Astrocyte (in vitro differentiated cells and primary cell): ENCODE data around the gene ATP2B2. TPM values are rescaled to one million over a fixed set of nuclear protein-coding genes. Genes with fewer than 3 reads are reported as not detected.

Source experiments
- DNase-seq: peaks from one replicate; pipeline ENCODE4 v3.0.0-alpha.2; 2010; ENCODE audit warnings: low read depth
- FAIRE-seq: peaks from 2 replicates; lab custom pipeline; 2011; peaks lifted over from hg19 to GRCh38; lab: Jason Lieb, UNC
- H2AFZ ChIP-seq: 2 replicates; pipeline ENCODE4 v1.6.0; 2012; ENCODE audit warnings: low read depth, low read length, inconsistent platforms
- H3K27ac ChIP-seq: 2 replicates; pipeline ENCODE4 v1.5.1; 2011; ENCODE audit warnings: low read depth, low read length, inconsistent platforms
- H3K27me3 ChIP-seq: 2 replicates; pipeline ENCODE4 v1.6.0; 2011; ENCODE audit warnings: low read length, inconsistent platforms; ENCODE audit not compliant: insufficient read depth
- H3K36me3 ChIP-seq: 2 replicates; pipeline ENCODE4 v1.5.1; 2011; ENCODE audit warnings: low read length, inconsistent platforms; ENCODE audit not compliant: insufficient read depth
- H3K4me1 ChIP-seq: 2 replicates; pipeline ENCODE4 v1.5.1; 2011; ENCODE audit warnings: low read length, inconsistent platforms; ENCODE audit not compliant: insufficient read depth
- H3K4me2 ChIP-seq: 2 replicates; pipeline ENCODE4 v1.6.0; 2012; ENCODE audit warnings: low read length, inconsistent platforms
- H3K4me3 ChIP-seq: 2 replicates; pipeline ENCODE4 v1.5.1; 2011; ENCODE audit warnings: low read depth, mild to moderate bottlenecking, low read length, inconsistent platforms; ENCODE audit not compliant: insufficient read depth
- H3K79me2 ChIP-seq: 2 replicates; pipeline ENCODE4 v1.6.0; 2012; ENCODE audit warnings: mild to moderate bottlenecking, low read length, inconsistent platforms; ENCODE audit not compliant: insufficient read depth
- H3K9ac ChIP-seq: 2 replicates; pipeline ENCODE4 v1.6.0; 2012; ENCODE audit warnings: mild to moderate bottlenecking, low read length, inconsistent platforms
- H3K9me3 ChIP-seq: 2 replicates; pipeline ENCODE4 v1.5.1; 2012; ENCODE audit warnings: low read depth, mild to moderate bottlenecking, low read length, inconsistent platforms; ENCODE audit not compliant: insufficient read depth
- H4K20me1 ChIP-seq: 2 replicates; pipeline ENCODE4 v1.6.0; 2012; ENCODE audit warnings: low read length, inconsistent platforms; ENCODE audit not compliant: insufficient read depth
- H3K27ac Mint-ChIP-seq: one replicate; pipeline ENCODE4 v1.8.0; 2021; ENCODE audit warnings: mild to moderate bottlenecking, mixed read lengths; ENCODE audit not compliant: unreplicated experiment
- H3K27me3 Mint-ChIP-seq: one replicate; pipeline ENCODE4 v1.8.0; 2021; ENCODE audit warnings: low read depth, mixed read lengths; ENCODE audit not compliant: unreplicated experiment
- H3K36me3 Mint-ChIP-seq: one replicate; pipeline ENCODE4 v1.8.0; 2021; ENCODE audit warnings: low read depth, mixed read lengths; ENCODE audit not compliant: unreplicated experiment
- H3K4me1 Mint-ChIP-seq: one replicate; pipeline ENCODE4 v1.8.0; 2021; ENCODE audit warnings: low read depth, mixed read lengths; ENCODE audit not compliant: unreplicated experiment
- H3K4me3 Mint-ChIP-seq: one replicate; pipeline ENCODE4 v1.8.0; 2021; ENCODE audit warnings: mild to moderate bottlenecking, moderate library complexity, mixed read lengths; ENCODE audit not compliant: unreplicated experiment
- H3K9me3 Mint-ChIP-seq: one replicate; pipeline ENCODE4 v1.8.0; 2021; ENCODE audit warnings: mild to moderate bottlenecking, mixed read lengths; ENCODE audit not compliant: unreplicated experiment
- EZH2 ChIP-seq: IDR thresholded peaks from 2 replicates; pipeline ENCODE4 v1.6.1; 2012; ENCODE audit warnings: mild to moderate bottlenecking, low read length, inconsistent platforms; ENCODE audit not compliant: insufficient read depth
- total RNA-seq: library from RNA; stranded (reverse); gene quantifications from 2 replicates; pipeline ENCODE4 v1.2.1, GENCODE V29; 2021
- TF ChIP-seq, protein P1 (sequence below): IDR thresholded peaks from 2 replicates; pipeline ENCODE4 v1.5.1; 2011; ENCODE audit warnings: low read depth, mild to moderate bottlenecking, inconsistent platforms, low read length, moderate library complexity; ENCODE audit not compliant: insufficient read depth

The ATP2B2 gene
- total RNA-seq, 1 donor from 2014 or later, result 0.05 TPM

DNA sequence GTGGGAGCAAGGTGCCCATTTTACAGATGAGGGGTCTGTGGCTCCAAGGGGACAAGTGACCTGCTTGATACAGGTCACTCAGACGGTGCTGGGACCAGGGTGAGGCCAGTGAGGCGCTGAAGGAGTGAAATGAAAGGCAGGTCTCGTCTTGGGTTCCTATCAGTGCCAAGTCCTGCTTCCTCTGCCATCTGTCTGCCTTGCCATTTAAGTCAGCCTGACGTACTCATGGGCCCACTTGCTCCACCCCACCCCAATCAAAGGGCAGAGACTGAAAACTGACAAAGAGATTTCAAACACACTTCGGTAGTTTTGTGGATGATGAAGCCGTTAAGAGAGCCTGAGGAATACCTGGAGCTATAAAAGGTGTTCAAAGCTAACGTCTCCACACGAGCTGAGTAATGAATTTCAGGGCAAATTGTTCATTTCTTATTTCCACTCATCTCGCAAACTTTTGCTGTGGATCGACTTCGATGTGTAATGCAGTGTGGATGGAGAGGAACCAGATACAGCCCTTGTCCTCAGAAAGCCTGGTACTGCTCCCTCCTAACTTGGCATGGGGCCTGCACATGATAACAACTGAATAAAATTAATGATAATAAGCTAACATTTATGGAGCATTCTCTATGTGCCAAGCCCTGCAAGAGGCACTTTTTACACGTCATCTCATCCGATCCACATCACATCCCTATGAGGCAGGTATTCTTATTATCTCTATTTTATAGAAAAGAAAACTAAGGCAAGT lies 36.6 kb downstream of the ATP2B2 start:
- Histone ChIP-seq H3K36me3 (no peaks in the 10 kb centered on the region), H3K4me3 (no peak overlapping the region), H3K27me3 (peaks cover 16% of the 10 kb centered on the region), H3K9me3 (no peaks in the 10 kb centered on the region), H3K4me2 (no peak overlapping the region), H4K20me1 (no peaks in the 10 kb centered on the region), H3K27ac (no peak overlapping the region), H3K9ac (no peak overlapping the region), H3K79me2 (no peaks in the 10 kb centered on the region), H3K4me1 (no peaks in the 10 kb centered on the region), H2AFZ (no peak overlapping the region)
- no peak overlapping the region for H3K4me3 Mint-ChIP-seq
- DNase-seq (no peak), FAIRE-seq (no peak)
- H3K4me1 Mint-ChIP-seq, result peaks cover 5% of the 10 kb centered on the region
- TF ChIP-seq, protein P1, sequence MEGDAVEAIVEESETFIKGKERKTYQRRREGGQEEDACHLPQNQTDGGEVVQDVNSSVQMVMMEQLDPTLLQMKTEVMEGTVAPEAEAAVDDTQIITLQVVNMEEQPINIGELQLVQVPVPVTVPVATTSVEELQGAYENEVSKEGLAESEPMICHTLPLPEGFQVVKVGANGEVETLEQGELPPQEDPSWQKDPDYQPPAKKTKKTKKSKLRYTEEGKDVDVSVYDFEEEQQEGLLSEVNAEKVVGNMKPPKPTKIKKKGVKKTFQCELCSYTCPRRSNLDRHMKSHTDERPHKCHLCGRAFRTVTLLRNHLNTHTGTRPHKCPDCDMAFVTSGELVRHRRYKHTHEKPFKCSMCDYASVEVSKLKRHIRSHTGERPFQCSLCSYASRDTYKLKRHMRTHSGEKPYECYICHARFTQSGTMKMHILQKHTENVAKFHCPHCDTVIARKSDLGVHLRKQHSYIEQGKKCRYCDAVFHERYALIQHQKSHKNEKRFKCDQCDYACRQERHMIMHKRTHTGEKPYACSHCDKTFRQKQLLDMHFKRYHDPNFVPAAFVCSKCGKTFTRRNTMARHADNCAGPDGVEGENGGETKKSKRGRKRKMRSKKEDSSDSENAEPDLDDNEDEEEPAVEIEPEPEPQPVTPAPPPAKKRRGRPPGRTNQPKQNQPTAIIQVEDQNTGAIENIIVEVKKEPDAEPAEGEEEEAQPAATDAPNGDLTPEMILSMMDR, result no peak
- no peak for TF ChIP-seq EZH2
- peaks cover 1% of the 10 kb centered on the region for H3K36me3 Mint-ChIP-seq
- H3K27me3 Mint-ChIP-seq, result peaks cover 80% of the 10 kb centered on the region
- H3K27ac Mint-ChIP-seq, result no peak overlapping the region
- peaks cover 2% of the 10 kb centered on the region for H3K9me3 Mint-ChIP-seq

DNA sequence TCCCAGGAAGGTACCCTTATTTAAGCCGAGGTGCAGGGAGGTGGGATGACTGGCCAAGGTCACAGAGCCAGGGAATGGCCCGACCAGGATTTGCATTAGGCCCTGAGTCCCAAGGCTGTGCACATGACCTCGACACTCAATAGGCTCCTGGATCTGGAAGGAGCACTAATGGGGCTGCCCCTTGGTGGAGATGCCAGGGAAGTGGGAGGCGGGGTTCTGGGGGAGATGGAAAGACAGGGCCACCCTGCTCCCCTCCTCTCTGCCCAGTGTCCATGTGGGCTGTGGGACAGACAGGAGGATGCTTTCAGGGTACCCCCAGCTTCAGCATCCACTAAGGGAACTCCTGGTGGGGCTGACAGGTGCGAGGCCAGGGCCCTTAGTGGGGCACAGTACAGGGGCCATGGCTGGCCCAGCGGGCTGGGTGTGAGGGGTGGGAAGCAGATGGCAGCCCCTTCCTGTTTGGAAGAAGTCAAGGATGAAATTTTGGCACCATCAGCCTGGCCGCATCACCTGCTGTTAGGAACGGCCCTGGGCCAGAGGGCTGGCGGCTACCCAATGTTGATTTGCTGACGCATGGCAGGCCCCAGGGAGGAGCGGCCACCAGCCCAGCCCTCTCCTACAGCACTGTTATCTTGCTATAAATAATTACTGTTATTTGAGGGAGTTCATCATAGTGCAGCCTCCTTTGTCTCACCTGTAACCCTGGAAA lies 37.3 kb downstream of the ATP2B2 start:
- Mint-ChIP-seq H3K4me1 (peaks cover 5% of the 10 kb centered on the region), H3K4me3 (no peak overlapping the region), H3K27ac (no peak overlapping the region), H3K36me3 (no peaks in the 10 kb centered on the region), H3K9me3 (peaks cover 2% of the 10 kb centered on the region), H3K27me3 (peaks cover 76% of the 10 kb centered on the region)
- no peaks in the 10 kb centered on the region for H3K9me3 ChIP-seq
- H3K9ac ChIP-seq, result no peak overlapping the region
- TF ChIP-seq, protein P1, result no peak
- TF ChIP-seq EZH2, result no peak
- H3K27ac ChIP-seq, result no peak overlapping the region
- DNase-seq (no peak), FAIRE-seq (no peak)
- no peaks in the 10 kb centered on the region for H3K4me1 ChIP-seq
- no peak overlapping the region for H3K4me3 ChIP-seq
- peaks cover 20% of the 10 kb centered on the region for H3K27me3 ChIP-seq
- no peaks in the 10 kb centered on the region for H3K79me2 ChIP-seq
- no peak overlapping the region for H3K4me2 ChIP-seq
- no peak overlapping the region for H2AFZ ChIP-seq
- no peaks in the 10 kb centered on the region for H4K20me1 ChIP-seq
- no peaks in the 10 kb centered on the region for H3K36me3 ChIP-seq

DNA sequence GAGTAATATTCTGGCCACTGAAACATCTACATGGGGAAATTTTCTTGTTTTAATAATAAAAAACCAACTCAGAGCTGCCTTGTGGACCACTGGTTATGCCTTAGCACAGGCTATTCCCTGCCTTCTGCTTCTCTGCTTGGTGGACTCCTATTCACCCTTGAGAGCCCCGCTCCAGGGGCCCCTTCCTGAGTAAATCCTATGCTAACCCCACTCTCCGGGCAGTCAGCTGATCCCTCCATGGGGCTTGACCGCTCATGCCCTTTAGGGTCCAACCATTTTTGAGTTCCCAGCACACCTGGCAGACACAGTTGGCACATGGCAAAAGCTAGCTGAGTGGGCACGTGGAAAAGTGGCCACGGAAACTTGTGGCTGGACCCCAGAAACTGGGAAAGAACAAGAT lies 38.2 kb downstream of the ATP2B2 start:
- H3K4me3 Mint-ChIP-seq, result no peak overlapping the region
- FAIRE-seq (no peak), DNase-seq (no peak)
- peaks cover 5% of the 10 kb centered on the region for H3K4me1 Mint-ChIP-seq
- no peak for TF ChIP-seq EZH2
- TF ChIP-seq, protein P1, result no peak
- no peaks in the 10 kb centered on the region for H3K36me3 Mint-ChIP-seq
- peaks cover 3% of the 10 kb centered on the region for H3K9me3 Mint-ChIP-seq
- no peak overlapping the region for H3K4me2 ChIP-seq
- peaks cover 74% of the 10 kb centered on the region for H3K27me3 Mint-ChIP-seq
- H3K27ac ChIP-seq, result no peak overlapping the region
- no peak overlapping the region for H3K9ac ChIP-seq
- no peaks in the 10 kb centered on the region for H3K9me3 ChIP-seq
- H3K36me3 ChIP-seq, result no peaks in the 10 kb centered on the region
- no peaks in the 10 kb centered on the region for H4K20me1 ChIP-seq
- no peak overlapping the region for H3K27ac Mint-ChIP-seq
- H3K79me2 ChIP-seq, result no peaks in the 10 kb centered on the region
- peaks cover 16% of the 10 kb centered on the region for H3K27me3 ChIP-seq
- H3K4me1 ChIP-seq, result no peaks in the 10 kb centered on the region
- no peak overlapping the region for H2AFZ ChIP-seq
- no peak overlapping the region for H3K4me3 ChIP-seq
